WI38 (cell line): ENCODE results near the gene SLC45A1.

Experiments used
- H3K4me3 ChIP-seq: 2 replicates; pipeline ENCODE4 v1.5.1; 2011; ENCODE audit warnings: low read depth, mild to moderate bottlenecking, control low read depth, low read length
- TF ChIP-seq, protein P1 (sequence below): IDR thresholded peaks from 2 replicates; pipeline ENCODE4 v1.5.1; 2012; ENCODE audit warnings: low read depth, mild to moderate bottlenecking, control low read depth, low read length

The SLC45A1 gene

DNA sequence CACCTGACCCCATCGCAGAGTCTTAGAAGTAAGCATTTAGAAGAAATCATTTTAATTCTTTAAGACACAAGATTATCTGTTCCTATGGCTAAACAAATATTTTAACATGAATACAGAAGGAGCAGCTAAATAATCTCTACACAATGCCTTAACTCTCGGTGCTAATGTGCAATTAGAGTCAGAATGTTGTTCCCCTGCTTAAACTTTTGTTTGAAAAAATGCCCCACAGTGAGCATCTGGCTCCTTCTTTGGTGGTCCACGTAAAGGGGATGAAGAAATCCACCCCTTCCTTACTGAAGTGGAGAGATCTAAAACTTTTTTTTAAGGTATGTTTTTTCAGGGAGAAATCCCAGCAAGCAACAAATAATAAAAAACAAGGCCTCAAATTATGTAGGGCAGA is 55.2 kb downstream of the SLC45A1 start:
- no peak overlapping the region for H3K4me3 ChIP-seq
- TF ChIP-seq, protein P1, sequence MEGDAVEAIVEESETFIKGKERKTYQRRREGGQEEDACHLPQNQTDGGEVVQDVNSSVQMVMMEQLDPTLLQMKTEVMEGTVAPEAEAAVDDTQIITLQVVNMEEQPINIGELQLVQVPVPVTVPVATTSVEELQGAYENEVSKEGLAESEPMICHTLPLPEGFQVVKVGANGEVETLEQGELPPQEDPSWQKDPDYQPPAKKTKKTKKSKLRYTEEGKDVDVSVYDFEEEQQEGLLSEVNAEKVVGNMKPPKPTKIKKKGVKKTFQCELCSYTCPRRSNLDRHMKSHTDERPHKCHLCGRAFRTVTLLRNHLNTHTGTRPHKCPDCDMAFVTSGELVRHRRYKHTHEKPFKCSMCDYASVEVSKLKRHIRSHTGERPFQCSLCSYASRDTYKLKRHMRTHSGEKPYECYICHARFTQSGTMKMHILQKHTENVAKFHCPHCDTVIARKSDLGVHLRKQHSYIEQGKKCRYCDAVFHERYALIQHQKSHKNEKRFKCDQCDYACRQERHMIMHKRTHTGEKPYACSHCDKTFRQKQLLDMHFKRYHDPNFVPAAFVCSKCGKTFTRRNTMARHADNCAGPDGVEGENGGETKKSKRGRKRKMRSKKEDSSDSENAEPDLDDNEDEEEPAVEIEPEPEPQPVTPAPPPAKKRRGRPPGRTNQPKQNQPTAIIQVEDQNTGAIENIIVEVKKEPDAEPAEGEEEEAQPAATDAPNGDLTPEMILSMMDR: no peak

DNA sequence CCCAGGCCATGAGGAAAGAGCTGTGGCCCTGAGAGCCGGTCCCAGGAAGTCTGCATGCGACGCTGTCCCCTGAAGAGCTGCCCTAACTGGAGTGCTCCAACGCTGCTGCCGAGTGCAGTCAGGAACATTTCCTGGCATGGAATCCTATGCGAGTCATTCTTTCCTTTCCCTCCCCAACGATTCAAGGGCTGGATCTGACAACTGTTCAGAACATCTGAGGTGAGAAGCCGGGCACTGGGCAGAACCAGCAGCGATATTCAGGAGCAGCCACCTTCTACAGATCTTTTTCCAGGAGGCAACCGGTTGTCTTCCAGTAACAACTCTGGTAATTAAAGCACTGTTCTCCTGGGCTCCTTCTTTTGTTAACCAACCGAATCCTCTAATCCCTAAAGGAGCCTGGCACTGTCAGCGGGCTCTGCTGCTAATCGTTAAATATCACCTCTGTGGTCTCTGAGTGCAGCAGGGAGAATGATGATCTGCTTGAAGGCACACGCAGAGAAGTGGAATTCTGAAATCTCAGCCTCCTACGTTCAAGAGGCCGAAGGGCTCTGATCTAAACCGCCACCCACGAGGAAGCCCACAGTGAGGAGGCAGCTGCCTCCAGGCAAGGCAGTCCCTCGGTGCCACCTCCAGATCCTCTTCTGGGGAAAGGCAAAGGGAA is 55.8 kb downstream of the SLC45A1 start:
- TF ChIP-seq, protein P1: no peak
- H3K4me3 ChIP-seq: no peak overlapping the region

DNA sequence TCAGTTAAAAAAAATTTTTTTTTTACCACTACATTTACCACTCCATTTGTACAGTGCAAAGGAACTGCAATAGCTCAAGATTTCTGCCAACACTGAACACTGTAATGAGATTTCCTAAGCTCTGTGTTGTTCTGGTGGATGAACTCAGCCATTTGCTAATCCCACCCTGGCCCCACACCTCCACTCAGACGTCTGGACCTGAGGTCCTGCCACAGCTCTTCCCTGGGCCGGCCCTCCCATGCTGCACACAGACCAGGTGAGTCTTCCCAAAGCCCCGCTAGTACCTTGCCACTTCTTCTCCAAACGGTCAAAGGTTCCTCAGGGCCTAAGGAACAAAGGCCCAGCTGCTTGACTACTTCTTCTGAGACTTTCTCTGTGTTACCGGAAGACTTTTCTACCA is 56.4 kb downstream of the SLC45A1 start:
- no peak overlapping the region for H3K4me3 ChIP-seq
- TF ChIP-seq, protein P1: no peak

DNA sequence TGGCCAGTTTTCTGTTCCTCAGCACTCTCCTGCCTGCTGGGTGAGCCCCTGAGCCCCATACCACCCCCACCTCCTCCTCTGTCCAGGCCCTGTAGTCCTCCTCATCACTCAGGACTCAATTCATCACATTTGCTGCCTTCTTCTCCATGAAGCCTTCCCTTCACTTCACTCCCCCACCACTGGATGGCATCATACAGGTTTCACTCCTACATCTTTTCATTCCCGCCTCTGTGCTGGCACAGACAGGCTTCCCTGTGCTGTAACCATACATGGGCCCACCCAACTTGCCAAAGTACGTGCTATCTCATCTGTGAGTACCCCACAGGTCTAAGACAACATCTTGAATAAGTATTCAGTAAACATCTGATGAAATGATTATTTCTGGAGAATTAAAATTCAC is 56.9 kb downstream of the SLC45A1 start:
- TF ChIP-seq, protein P1: peak; percentile 26; the same call in 1 of the 2 replicates
- no peak overlapping the region for H3K4me3 ChIP-seq

DNA sequence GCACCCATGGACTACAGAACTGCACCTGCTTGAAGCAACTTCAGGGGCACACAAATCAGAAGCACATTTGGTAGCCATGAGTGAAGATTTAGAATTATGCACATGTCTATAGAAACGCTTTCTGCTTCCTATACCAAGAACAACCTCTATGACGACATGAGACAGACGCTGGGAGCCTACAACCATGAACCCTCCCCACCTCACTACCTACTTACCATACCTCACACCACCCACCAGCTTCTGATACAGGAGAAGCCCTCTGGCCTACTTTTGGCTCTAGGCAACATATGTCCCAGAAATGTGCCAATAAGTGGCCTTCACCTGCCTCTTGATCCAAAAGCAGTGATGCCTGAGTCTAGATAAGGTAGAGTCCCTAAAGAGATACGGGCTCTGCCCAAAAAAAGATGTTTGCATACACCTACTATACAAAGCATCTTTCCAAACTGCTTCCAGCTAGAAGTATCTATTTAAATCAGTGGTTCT is 58.5 kb downstream of the SLC45A1 start:
- TF ChIP-seq, protein P1: no peak

DNA sequence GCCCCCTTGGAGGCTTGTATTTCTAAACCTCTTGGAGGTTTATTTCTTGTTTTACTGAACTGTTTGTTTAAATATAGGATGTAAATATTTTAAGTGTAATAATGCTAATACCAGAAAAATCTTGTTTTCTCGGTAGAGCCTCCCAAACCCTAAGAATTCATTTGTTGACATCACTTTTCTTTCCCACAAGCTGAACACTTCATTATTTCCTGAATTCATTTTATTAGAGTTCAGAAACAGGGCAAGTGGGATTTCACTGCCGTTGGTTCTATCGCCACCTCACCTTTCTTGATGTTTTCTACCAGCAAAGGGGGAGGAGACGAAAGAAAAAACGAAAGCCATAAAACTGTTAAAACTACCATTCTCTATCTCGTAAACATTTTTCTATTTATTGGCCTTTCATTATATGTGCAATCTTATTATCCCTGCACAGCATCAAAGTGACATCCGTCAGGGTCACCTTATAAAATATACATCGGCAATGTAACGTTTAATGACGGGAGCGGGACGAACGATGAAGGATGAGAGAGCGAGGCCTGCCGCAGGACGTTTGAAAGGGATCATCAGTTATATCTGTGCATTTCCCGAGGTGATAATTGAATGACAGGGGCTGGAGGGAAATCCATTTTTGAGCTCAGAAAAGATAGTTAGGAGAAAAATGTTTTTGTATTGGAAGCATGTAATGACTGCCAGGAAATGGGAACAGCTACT is 59.5 kb downstream of the SLC45A1 start:
- TF ChIP-seq, protein P1: no peak
- H3K4me3 ChIP-seq: no peak overlapping the region

More for the DNA sequence above, 58.5 kb downstream of the SLC45A1 start:
- no peak overlapping the region for H3K4me3 ChIP-seq

DNA sequence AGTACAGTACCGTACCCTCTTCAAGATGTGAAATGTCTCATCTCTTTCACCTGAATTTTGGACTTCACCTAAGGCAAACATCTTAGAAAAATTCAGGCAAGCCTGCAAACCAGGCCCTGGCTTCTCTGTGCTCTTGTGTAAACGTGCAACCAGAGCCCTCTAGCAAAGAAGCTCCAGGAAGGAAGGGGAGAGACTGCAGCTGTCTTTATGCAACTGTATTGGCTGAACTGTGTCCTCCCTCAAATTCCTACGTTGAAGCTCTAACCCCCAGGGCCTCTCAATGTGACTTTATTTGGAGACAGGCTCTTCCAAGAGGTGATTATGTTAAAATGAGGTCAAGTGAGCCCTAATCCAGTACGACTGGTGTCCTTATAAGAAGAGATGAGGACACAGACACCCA is 60.3 kb downstream of the SLC45A1 start:
- TF ChIP-seq, protein P1: no peak
- H3K4me3 ChIP-seq: no peak overlapping the region
